IMR-90 (cell line): ENCODE data around the gene KCNK17. TPM values are rescaled to one million over a fixed set of nuclear protein-coding genes. Genes with fewer than 3 reads are reported as not detected.

ENCODE experiments used
- ATAC-seq: fragments of 200-7000 bp; cut with Tn5 transposase; 2 replicates; pipeline ENCODE4 v1.9.1; 2020; ENCODE audit warnings: low read depth, mild to moderate bottlenecking, moderate library complexity
- BruUV-seq: library from RNA; stranded (reverse); fragments of 400-500 nt; replicated peaks from 2 replicates; lab custom pipeline; 2021; lab: Mats Ljungman, UMichigan
- CTCF ChIA-PET: fragments of 300-600 bp; formaldehyde crosslinking; extraction: SDS; loops from one replicate; lab custom pipeline; 2021; ENCODE audit warnings: antibody characterized with exemption; lab: Yijun Ruan, JAX
- POLR2A ChIA-PET: fragments of 300-600 bp; sonication (Branson Sonifier 250); formaldehyde crosslinking; loops from one replicate; lab custom pipeline; 2022; ENCODE audit warnings: antibody characterized with exemption; ENCODE audit not compliant: unreplicated experiment; lab: Charles Lee
- DNase-seq: peaks from one replicate; pipeline ENCODE4 v3.0.0; 2013
- H2AFZ ChIP-seq: replicated peaks from 2 replicates; pipeline ENCODE3; 2013; ENCODE audit warnings: low read length, mild to moderate bottlenecking; ENCODE audit not compliant: poor library complexity
- H2AK5ac ChIP-seq: 2 replicates; pipeline ENCODE4 v1.6.1; 2013; ENCODE audit warnings: low read depth, low read length, inconsistent platforms
- H2AK9ac ChIP-seq: replicated peaks from 2 replicates; pipeline ENCODE3; 2013; ENCODE audit warnings: mild to moderate bottlenecking, low read depth, low read length, moderate library complexity; ENCODE audit not compliant: poor library complexity
- H2BK120ac ChIP-seq: 2 replicates; pipeline ENCODE4 v1.6.1; 2013; ENCODE audit warnings: low read depth, low read length, inconsistent platforms
- H2BK15ac ChIP-seq: 3 replicates; pipeline ENCODE4 v1.6.1; 2013; ENCODE audit warnings: low read depth, low read length, inconsistent platforms
- H2BK20ac ChIP-seq: 2 replicates; pipeline ENCODE4 v1.6.1; 2013; ENCODE audit warnings: low read depth, mild to moderate bottlenecking, inconsistent platforms, low read length, moderate library complexity
- H2BK5ac ChIP-seq: 2 replicates; pipeline ENCODE4 v1.6.1; 2013; ENCODE audit warnings: mild to moderate bottlenecking, low read depth, low read length, inconsistent platforms; ENCODE audit not compliant: poor library complexity, severe bottlenecking
- H3K14ac ChIP-seq: replicated peaks from 2 replicates; pipeline ENCODE4 v1.6.1; 2013; ENCODE audit warnings: low read depth, low read length, inconsistent platforms
- H3K18ac ChIP-seq: 2 replicates; pipeline ENCODE4 v1.6.1; 2013; ENCODE audit warnings: low read depth, low read length, control low read depth
- H3K23ac ChIP-seq: 2 replicates; pipeline ENCODE4 v1.6.1; 2013; ENCODE audit warnings: low read depth, low read length, inconsistent platforms
- H3K27ac ChIP-seq: 2 replicates; pipeline ENCODE4 v1.5.1; 2013; ENCODE audit warnings: mild to moderate bottlenecking, control low read depth, low read length; ENCODE audit not compliant: insufficient read depth
- H3K27me3 ChIP-seq: 2 replicates; pipeline ENCODE4 v1.6.1; 2013; ENCODE audit warnings: low read length; ENCODE audit not compliant: control insufficient read depth, insufficient read depth
- H3K36me3 ChIP-seq: 2 replicates; pipeline ENCODE4 v1.6.1; 2013; ENCODE audit warnings: low read length, mixed read lengths; ENCODE audit not compliant: control insufficient read depth, insufficient read depth
- H3K4ac ChIP-seq: 2 replicates; pipeline ENCODE4 v1.6.1; 2013; ENCODE audit warnings: low read depth, low read length, inconsistent platforms
- H3K4me1 ChIP-seq: 2 replicates; pipeline ENCODE4 v1.6.1; 2013; ENCODE audit warnings: low read length, mixed read lengths; ENCODE audit not compliant: control insufficient read depth, insufficient read depth
- H3K4me2 ChIP-seq: 2 replicates; pipeline ENCODE4 v1.6.1; 2013; ENCODE audit warnings: low read depth, mild to moderate bottlenecking, control low read depth, low read length, moderate library complexity
- H3K4me3 ChIP-seq: 2 replicates; pipeline ENCODE4 v1.5.1; 2013; ENCODE audit warnings: low read depth, mild to moderate bottlenecking, control low read depth, low read length, moderate library complexity; ENCODE audit not compliant: insufficient read depth
- H3K56ac ChIP-seq: 2 replicates; pipeline ENCODE4 v1.6.1; 2013; ENCODE audit warnings: low read length, inconsistent platforms; ENCODE audit not compliant: insufficient read depth; ENCODE audit errors: extremely low read depth
- H3K79me1 ChIP-seq, 2 experiments: 2 replicates each; pipeline ENCODE4 v1.6.1; 2013; ENCODE audit warnings: low read length in 2 of 2, inconsistent platforms in 1 of 2, low read depth in 1 of 2
- H3K9ac ChIP-seq: 2 replicates; pipeline ENCODE4 v1.6.1; 2013; ENCODE audit warnings: low read depth, low read length, control low read depth
- H3K9me1 ChIP-seq: 2 replicates; pipeline ENCODE4 v1.6.1; 2013; ENCODE audit warnings: low read length, inconsistent platforms; ENCODE audit not compliant: insufficient read depth
- H3K9me3 ChIP-seq: 2 replicates; pipeline ENCODE4 v1.6.1; 2013; ENCODE audit warnings: low read length; ENCODE audit not compliant: control insufficient read depth, insufficient read depth
- H4K20me1 ChIP-seq: 2 replicates; pipeline ENCODE4 v1.6.1; 2013; ENCODE audit warnings: low read length, inconsistent platforms; ENCODE audit not compliant: insufficient read depth
- H4K5ac ChIP-seq: 2 replicates; pipeline ENCODE4 v1.6.1; 2013; ENCODE audit warnings: mild to moderate bottlenecking, low read depth, low read length, control low read depth
- H4K8ac ChIP-seq, 2 experiments: 2 replicates each; pipeline ENCODE4 v1.6.1; 2013; ENCODE audit warnings: low read depth in 2 of 2, low read length in 2 of 2, control low read depth in 1 of 2, inconsistent platforms in 1 of 2
- H4K91ac ChIP-seq: 2 replicates; pipeline ENCODE4 v1.6.1; 2013; ENCODE audit warnings: low read depth, low read length, inconsistent platforms; ENCODE audit not compliant: insufficient read depth
- BHLHE40 ChIP-seq: fragments of 150-350 bp; IDR thresholded peaks from 2 replicates; pipeline ENCODE4 v1.6.1; 2016; ENCODE audit warnings: mild to moderate bottlenecking, low read depth, low read length
- CEBPB ChIP-seq: IDR thresholded peaks from 2 replicates; pipeline ENCODE4 v1.6.1; 2012; ENCODE audit warnings: low read depth, low read length, improper control_type of control experiment
- CHD1 ChIP-seq: IDR thresholded peaks from 2 replicates; pipeline ENCODE4 v1.6.1; 2012; ENCODE audit warnings: low read depth, low read length, improper control_type of control experiment
- FOS ChIP-seq: fragments of 150-350 bp; IDR thresholded peaks from 2 replicates; pipeline ENCODE4 v1.6.1; 2016; ENCODE audit warnings: low read depth, low read length
- MAFK ChIP-seq: IDR thresholded peaks from 2 replicates; pipeline ENCODE4 v1.6.1; 2012; ENCODE audit warnings: low read depth, low read length, improper control_type of control experiment
- MAZ ChIP-seq: IDR thresholded peaks from 2 replicates; pipeline ENCODE4 v1.6.1; 2012; ENCODE audit warnings: low read depth, mild to moderate bottlenecking, low read length, improper control_type of control experiment, moderate library complexity, borderline replicate concordance
- MXI1 ChIP-seq: IDR thresholded peaks from 2 replicates; pipeline ENCODE4 v1.6.1; 2012; ENCODE audit warnings: low read depth, mild to moderate bottlenecking, low read length, moderate library complexity, borderline replicate concordance
- NFE2L2 ChIP-seq: fragments of 150-350 bp; IDR thresholded peaks from 2 replicates; pipeline ENCODE4 v1.6.1; 2016; ENCODE audit warnings: low read depth, mild to moderate bottlenecking, low read length
- POLR2A ChIP-seq: IDR thresholded peaks from 2 replicates; pipeline ENCODE4 v1.6.1; 2012; ENCODE audit warnings: mild to moderate bottlenecking, low read depth, low read length
- RAD21 ChIP-seq: IDR thresholded peaks from 2 replicates; pipeline ENCODE4 v1.6.1; 2012; ENCODE audit warnings: low read length, improper control_type of control experiment
- RCOR1 ChIP-seq: IDR thresholded peaks from 2 replicates; pipeline ENCODE4 v1.6.1; 2012; ENCODE audit warnings: mild to moderate bottlenecking, low read length, improper control_type of control experiment; ENCODE audit not compliant: insufficient replicate concordance
- RFX5 ChIP-seq: IDR thresholded peaks from 2 replicates; pipeline ENCODE4 v1.8.0; 2012; ENCODE audit warnings: low read depth, mild to moderate bottlenecking, low read length, moderate library complexity
- SMC3 ChIP-seq: fragments of 150-350 bp; IDR thresholded peaks from 2 replicates; pipeline ENCODE4 v1.6.1; 2016; ENCODE audit warnings: low read depth, mild to moderate bottlenecking, antibody characterized with exemption, low read length, moderate library complexity
- WGBS, 2 experiments: methylation state at CpG; one replicate each; pipeline versions ENCODE4 v1.1.5 to v1.1.7; 2013; ENCODE audit warnings: missing lambda C conversion rate in 2 of 2; ENCODE audit not compliant: insufficient read length in 1 of 2; ENCODE audit errors: extremely low coverage in 2 of 2; 5-methylcytosine and 5-hydroxymethylcytosine counted together
- dilution Hi-C: fragments of 300-500 bp; cut with HindIII; formaldehyde crosslinking; loops from one replicate; pipeline ENCODE4 v1.14.3; 2018; ENCODE audit warnings: low sequenced_read_pairs; ENCODE audit not compliant: unreplicated experiment
- in situ Hi-C: fragments of 300-500 bp; cut with MboI; formaldehyde crosslinking; loops from 3 replicates; pipeline ENCODE4 v1.14.3; 2019; ENCODE audit warnings: low sequenced_read_pairs, inconsistent platforms, mixed read lengths
- intact Hi-C: fragments of 100-400 bp; cut with micrococcal nuclease; formaldehyde crosslinking; loops from 2 replicates; pipeline ENCODE4 v1.10.0; 2022
- polyA plus RNA-seq, 3 experiments: library from polyadenylated mRNA; depleted of rRNA; stranded (reverse); fragments of >200 nt; gene quantifications; 2 replicates each; pipeline ENCODE4 v1.2.3, GENCODE V29; 2012; ENCODE audit warnings: low replicate concordance in 1 of 3
- total RNA-seq: library from RNA; depleted of rRNA; stranded (reverse); fragments of >200 nt; gene quantifications from 2 replicates; pipeline ENCODE4 v1.2.3, GENCODE V29; 2012
- TF ChIP-seq, protein P1 (sequence below): fragments of 150-350 bp; IDR thresholded peaks from 2 replicates; pipeline ENCODE4 v1.6.1; 2016; ENCODE audit warnings: low read depth, mild to moderate bottlenecking, low read length, moderate library complexity, borderline replicate concordance
- TF ChIP-seq, protein P2 (sequence below): fragments of 150-350 bp; IDR thresholded peaks from 2 replicates; pipeline ENCODE4 v1.6.1; 2017; ENCODE audit warnings: mild to moderate bottlenecking, antibody characterized with exemption, low read length, low read depth
- TF ChIP-seq, protein P3 (sequence below): conservative IDR thresholded peaks from 2 replicates; pipeline ENCODE4 v1.5.1; 2012; ENCODE audit warnings: mild to moderate bottlenecking, low read depth, low read length, improper control_type of control experiment

Gene KCNK17
- total and polyA plus RNA-seq, 2 of the 4 experiments (the other 2 are of a cell fraction): not detected

DNA sequence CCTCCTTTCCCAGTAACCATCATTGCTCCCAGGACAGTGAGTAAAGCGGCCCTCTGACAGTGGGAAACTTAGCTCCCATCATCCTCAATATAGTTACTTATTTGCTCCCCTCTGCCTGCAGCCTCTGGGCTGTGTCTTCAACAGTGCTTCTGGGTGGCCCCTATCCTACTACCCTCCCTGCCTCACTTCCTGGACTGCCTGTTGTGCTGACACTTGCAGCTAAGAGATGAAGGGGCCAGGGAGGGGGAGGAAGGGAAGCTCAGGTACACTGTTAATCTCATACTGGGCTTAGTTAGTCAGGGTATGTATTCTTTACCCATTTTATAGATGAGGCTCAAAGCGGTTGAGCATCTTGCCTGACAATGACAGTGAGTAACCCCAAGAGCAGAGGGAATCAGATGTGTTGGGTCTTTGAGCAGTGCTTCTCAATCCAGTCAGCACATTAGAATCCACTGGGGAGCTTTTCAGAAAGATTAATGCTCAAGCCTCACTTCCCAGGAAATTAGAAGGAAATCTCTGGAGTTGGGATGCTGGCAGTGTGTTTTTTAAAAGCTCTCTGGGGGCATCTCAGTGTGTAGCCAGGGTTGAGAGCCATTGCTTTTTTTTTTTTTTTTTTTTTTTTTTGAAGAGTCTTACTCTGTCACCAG, 57.8 kb downstream of the KCNK17 start:
- no peak overlapping the region for H3K27ac ChIP-seq
- H2BK15ac ChIP-seq: no peak overlapping the region
- ChIA-PET POLR2A (no interaction called here), CTCF (no interaction called here)
- H4K8ac ChIP-seq: no peak overlapping the region
- no peak overlapping the region for H3K56ac ChIP-seq
- no peak overlapping the region for H3K14ac ChIP-seq
- H4K91ac ChIP-seq: no peak overlapping the region
- intact Hi-C loops (no loop called here), dilution Hi-C loops (no loop called here), in situ Hi-C loops (no loop called here)
- no peak overlapping the region for H2AK9ac ChIP-seq
- no peaks in the 10 kb centered on the region for H3K27me3 ChIP-seq
- H2BK20ac ChIP-seq: no peak overlapping the region
- DNase-seq (no peak), ATAC-seq (no peak)
- H3K9me1 ChIP-seq: no peaks in the 10 kb centered on the region
- no peaks in the 10 kb centered on the region for H3K9me3 ChIP-seq
- no peaks in the 10 kb centered on the region for H3K79me1 ChIP-seq
- H2BK120ac ChIP-seq: no peak overlapping the region
- TF ChIP-seq CEBPB (no peak), RFX5 (no peak), MAZ (no peak), RAD21 (no peak), POLR2A (no peak), CHD1 (no peak), BHLHE40 (no peak), MAFK (no peak), MXI1 (no peak), RCOR1 (no peak), SMC3 (no peak), FOS (no peak), NFE2L2 (no peak)
- TF ChIP-seq, protein P1, sequence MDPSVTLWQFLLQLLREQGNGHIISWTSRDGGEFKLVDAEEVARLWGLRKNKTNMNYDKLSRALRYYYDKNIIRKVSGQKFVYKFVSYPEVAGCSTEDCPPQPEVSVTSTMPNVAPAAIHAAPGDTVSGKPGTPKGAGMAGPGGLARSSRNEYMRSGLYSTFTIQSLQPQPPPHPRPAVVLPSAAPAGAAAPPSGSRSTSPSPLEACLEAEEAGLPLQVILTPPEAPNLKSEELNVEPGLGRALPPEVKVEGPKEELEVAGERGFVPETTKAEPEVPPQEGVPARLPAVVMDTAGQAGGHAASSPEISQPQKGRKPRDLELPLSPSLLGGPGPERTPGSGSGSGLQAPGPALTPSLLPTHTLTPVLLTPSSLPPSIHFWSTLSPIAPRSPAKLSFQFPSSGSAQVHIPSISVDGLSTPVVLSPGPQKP: no peak
- TF ChIP-seq, protein P2, sequence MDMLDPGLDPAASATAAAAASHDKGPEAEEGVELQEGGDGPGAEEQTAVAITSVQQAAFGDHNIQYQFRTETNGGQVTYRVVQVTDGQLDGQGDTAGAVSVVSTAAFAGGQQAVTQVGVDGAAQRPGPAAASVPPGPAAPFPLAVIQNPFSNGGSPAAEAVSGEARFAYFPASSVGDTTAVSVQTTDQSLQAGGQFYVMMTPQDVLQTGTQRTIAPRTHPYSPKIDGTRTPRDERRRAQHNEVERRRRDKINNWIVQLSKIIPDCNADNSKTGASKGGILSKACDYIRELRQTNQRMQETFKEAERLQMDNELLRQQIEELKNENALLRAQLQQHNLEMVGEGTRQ: no peak
- TF ChIP-seq, protein P3, sequence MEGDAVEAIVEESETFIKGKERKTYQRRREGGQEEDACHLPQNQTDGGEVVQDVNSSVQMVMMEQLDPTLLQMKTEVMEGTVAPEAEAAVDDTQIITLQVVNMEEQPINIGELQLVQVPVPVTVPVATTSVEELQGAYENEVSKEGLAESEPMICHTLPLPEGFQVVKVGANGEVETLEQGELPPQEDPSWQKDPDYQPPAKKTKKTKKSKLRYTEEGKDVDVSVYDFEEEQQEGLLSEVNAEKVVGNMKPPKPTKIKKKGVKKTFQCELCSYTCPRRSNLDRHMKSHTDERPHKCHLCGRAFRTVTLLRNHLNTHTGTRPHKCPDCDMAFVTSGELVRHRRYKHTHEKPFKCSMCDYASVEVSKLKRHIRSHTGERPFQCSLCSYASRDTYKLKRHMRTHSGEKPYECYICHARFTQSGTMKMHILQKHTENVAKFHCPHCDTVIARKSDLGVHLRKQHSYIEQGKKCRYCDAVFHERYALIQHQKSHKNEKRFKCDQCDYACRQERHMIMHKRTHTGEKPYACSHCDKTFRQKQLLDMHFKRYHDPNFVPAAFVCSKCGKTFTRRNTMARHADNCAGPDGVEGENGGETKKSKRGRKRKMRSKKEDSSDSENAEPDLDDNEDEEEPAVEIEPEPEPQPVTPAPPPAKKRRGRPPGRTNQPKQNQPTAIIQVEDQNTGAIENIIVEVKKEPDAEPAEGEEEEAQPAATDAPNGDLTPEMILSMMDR: no peak
- no peak overlapping the region for H2AFZ ChIP-seq
- no peaks in the 10 kb centered on the region for H3K36me3 ChIP-seq
- no peak overlapping the region for H3K4ac ChIP-seq
- no TSS peak for BruUV-seq
- WGBS, 2 experiments: no CpG with 5 or more reads among the region's 2 CpGs
- no peak overlapping the region for H2BK5ac ChIP-seq
- no peak overlapping the region for H3K9ac ChIP-seq
- H3K4me1 ChIP-seq: no peaks in the 10 kb centered on the region
- no peak overlapping the region for H3K23ac ChIP-seq
- no peak overlapping the region for H3K18ac ChIP-seq
- H4K5ac ChIP-seq: no peak overlapping the region
- H3K4me2 ChIP-seq: no peak overlapping the region
- no peak overlapping the region for H3K4me3 ChIP-seq
- H4K20me1 ChIP-seq: no peaks in the 10 kb centered on the region
- H2AK5ac ChIP-seq: no peak overlapping the region
